Measurements from ENCODE around the gene CLMN.

CLMN gene

GRCh38 chr14:95248432-95248831 lies 71.3 kb downstream of the CLMN start:
- no peak for DNase-seq (ENCODE audit: low spot score)
- Histone ChIP-seq H3K27ac (no peak overlapping the region), H3K4me3 (no peak overlapping the region)
- no peak for TF ChIP-seq CTCF (IDR thresholded peaks at IDR 0.05)

- Histone ChIP-seq H3K4me3 (no peak overlapping the region), H3K27ac (no peak overlapping the region)
- TF ChIP-seq CTCF (IDR thresholded peaks at IDR 0.05), result no peak
- DNase-seq (ENCODE audit: low spot score), result peak; percentile 22
Observed at GRCh38 chr14:95246870-95247269, 72.8 kb downstream of the CLMN start.

- TF ChIP-seq CTCF (IDR thresholded peaks at IDR 0.05), result no peak
- no peak for DNase-seq (ENCODE audit: low spot score)
- Histone ChIP-seq H3K4me3 (no peak overlapping the region), H3K27ac (no peak overlapping the region)
Observed at GRCh38 chr14:95245334-95245733, 74.4 kb downstream of the CLMN start.

GRCh38 chr14:95244587-95244986 lies 75.1 kb downstream of the CLMN start:
- Histone ChIP-seq H3K27ac (no peak overlapping the region), H3K4me3 (no peak overlapping the region)
- TF ChIP-seq CTCF (IDR thresholded peaks at IDR 0.05), result no peak
- DNase-seq (ENCODE audit: low spot score), result no peak

GRCh38 chr14:95242870-95243269 lies 76.8 kb downstream of the CLMN start:
- no peak overlapping the region for H3K27ac ChIP-seq

GRCh38 chr14:95240859-95241813 lies 78.6 kb downstream of the CLMN start:
- DNase-seq (ENCODE audit: low spot score), result no peak
- no peak for TF ChIP-seq CTCF (IDR thresholded peaks at IDR 0.05)
- Histone ChIP-seq H3K27ac (no peak overlapping the region), H3K4me3 (no peak overlapping the region)

More at GRCh38 chr14:95242870-95243269, 76.8 kb downstream of the CLMN start:
- DNase-seq (ENCODE audit: low spot score), result no peak
- H3K4me3 ChIP-seq, result no peak overlapping the region
- no peak for TF ChIP-seq CTCF (IDR thresholded peaks at IDR 0.05)
